Measurements from ENCODE around the gene UNC80.

DNA sequence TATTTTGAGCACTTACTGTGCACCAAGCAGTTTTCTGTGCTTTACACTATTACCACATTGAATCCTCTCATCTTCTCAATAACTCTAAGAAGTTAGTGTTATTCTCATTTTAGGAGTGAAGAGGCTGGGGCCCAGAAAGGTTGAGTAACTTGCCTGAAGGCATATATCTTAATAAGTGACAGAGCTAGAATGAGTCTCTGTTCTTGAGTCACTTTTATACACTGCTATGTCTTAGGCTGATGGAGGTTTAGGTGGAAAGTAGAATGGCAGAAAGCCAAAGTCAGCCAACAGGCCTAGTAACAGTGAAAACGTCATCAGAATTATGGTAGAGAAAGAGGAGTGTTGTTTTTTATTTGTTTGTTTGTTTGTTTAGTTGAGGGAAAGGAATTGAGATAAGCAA lies 202.9 kb downstream of the UNC80 start:
- TF ChIP-seq, protein P1, sequence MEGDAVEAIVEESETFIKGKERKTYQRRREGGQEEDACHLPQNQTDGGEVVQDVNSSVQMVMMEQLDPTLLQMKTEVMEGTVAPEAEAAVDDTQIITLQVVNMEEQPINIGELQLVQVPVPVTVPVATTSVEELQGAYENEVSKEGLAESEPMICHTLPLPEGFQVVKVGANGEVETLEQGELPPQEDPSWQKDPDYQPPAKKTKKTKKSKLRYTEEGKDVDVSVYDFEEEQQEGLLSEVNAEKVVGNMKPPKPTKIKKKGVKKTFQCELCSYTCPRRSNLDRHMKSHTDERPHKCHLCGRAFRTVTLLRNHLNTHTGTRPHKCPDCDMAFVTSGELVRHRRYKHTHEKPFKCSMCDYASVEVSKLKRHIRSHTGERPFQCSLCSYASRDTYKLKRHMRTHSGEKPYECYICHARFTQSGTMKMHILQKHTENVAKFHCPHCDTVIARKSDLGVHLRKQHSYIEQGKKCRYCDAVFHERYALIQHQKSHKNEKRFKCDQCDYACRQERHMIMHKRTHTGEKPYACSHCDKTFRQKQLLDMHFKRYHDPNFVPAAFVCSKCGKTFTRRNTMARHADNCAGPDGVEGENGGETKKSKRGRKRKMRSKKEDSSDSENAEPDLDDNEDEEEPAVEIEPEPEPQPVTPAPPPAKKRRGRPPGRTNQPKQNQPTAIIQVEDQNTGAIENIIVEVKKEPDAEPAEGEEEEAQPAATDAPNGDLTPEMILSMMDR (IDR thresholded peaks at IDR 0.05), result no peak
- TF ChIP-seq POLR2A (IDR thresholded peaks at IDR 0.05) (no peak), POLR2AphosphoS5 (IDR thresholded peaks at IDR 0.05) (no peak), EP300 (IDR thresholded peaks at IDR 0.05) (no peak)

All from gastroesophageal sphincter (tissue), 3 donors.